ENCODE measurements around the gene VEPH1.

GRCh38 chr3:157249606-157250005 is 253.6 kb downstream of the VEPH1 start:
- TF ChIP-seq CTCF (IDR thresholded peaks at IDR 0.05) (no peak), POLR2A (IDR thresholded peaks at IDR 0.05) (no peak)

Measured in testis (tissue), 2 donors.